Subcutaneous adipose tissue (tissue), 4 donors: ENCODE measurements around the gene ZFYVE19. TPM values are rescaled to one million over a fixed set of nuclear protein-coding genes. Genes with fewer than 3 reads are reported as not detected.

Experiments used
- total RNA-seq, 4 donors: library from RNA; depleted of rRNA; stranded (reverse); fragments of >200 nt; gene quantifications; one replicate each; pipeline ENCODE4 v1.1.0, GENCODE V29; 2016
- TF ChIP-seq, protein P1 (sequence below): fragments of 450-650 bp; IDR thresholded peaks from one replicate; pipeline ENCODE4 v1.5.1; 2016; ENCODE audit warnings: low read depth, mild to moderate bottlenecking, control low read depth, antibody characterized with exemption, moderate library complexity

Gene ZFYVE19
- total RNA-seq, 4 donors from 2014 or later, result 16.1 to 25.5 (median 19.3) TPM

DNA sequence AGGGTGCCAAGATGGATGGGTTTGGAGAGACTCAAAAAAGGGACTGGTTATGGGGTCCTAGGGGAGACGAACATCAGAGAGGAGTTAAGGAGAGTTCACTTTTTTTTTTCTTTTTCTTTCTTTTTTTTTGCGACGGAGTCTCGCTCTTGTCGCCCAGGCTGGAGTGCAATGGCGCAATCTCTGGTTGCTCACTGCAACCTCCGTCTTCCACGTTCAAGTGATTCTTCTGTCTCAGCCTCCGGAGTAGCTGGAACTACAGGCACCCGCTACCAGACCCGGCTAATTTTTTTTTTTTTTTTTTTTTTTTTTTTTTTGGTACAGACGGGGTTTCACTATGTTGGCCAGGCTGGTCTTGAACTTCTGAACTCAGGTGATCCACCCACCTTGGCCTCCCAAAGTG is 38.1 kb downstream of the ZFYVE19 start:
- TF ChIP-seq, protein P1, sequence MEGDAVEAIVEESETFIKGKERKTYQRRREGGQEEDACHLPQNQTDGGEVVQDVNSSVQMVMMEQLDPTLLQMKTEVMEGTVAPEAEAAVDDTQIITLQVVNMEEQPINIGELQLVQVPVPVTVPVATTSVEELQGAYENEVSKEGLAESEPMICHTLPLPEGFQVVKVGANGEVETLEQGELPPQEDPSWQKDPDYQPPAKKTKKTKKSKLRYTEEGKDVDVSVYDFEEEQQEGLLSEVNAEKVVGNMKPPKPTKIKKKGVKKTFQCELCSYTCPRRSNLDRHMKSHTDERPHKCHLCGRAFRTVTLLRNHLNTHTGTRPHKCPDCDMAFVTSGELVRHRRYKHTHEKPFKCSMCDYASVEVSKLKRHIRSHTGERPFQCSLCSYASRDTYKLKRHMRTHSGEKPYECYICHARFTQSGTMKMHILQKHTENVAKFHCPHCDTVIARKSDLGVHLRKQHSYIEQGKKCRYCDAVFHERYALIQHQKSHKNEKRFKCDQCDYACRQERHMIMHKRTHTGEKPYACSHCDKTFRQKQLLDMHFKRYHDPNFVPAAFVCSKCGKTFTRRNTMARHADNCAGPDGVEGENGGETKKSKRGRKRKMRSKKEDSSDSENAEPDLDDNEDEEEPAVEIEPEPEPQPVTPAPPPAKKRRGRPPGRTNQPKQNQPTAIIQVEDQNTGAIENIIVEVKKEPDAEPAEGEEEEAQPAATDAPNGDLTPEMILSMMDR, result no peak

DNA sequence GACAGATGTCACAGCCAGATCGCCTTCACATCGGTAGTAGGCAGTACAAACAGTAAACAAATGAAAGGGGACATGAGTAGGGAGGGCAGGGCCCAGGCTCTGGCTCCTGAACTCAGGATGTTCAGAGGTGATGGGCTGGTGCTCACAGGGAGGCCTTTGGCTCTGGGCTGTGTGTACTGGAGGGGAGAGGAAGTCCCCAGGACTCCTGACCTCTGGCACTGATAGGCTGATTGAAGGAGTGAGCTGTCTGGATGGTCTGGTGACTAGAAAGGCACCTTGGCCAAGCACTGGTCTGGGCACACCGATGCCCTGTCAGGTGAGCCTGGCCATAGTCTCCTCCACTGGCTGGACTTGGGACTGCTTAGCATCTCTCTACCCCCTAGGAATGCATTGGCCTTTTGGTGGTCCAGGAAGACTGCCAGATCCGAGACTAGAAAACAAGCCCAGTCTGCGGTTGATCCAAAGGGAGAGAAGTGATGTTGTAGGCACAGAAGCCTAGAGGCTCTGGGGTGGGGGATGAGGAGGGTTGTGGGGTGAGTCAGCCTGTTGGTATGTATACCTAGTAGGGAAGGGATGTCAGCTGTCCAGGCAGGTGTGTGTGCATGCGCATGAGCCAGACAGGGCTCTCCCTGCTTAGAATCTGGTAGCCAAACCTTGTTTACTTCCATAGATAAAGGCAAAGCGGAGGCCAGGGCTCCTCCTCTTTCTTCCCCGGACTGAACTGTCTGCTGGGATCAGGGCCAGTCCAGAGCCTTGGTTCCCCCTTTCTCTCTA is 38.8 kb downstream of the ZFYVE19 start:
- TF ChIP-seq, protein P1, result no peak

- TF ChIP-seq, protein P1, result no peak
These were observed 39.9 kb downstream of the ZFYVE19 start for GRCh38 chr15:40846841-40847222.

DNA sequence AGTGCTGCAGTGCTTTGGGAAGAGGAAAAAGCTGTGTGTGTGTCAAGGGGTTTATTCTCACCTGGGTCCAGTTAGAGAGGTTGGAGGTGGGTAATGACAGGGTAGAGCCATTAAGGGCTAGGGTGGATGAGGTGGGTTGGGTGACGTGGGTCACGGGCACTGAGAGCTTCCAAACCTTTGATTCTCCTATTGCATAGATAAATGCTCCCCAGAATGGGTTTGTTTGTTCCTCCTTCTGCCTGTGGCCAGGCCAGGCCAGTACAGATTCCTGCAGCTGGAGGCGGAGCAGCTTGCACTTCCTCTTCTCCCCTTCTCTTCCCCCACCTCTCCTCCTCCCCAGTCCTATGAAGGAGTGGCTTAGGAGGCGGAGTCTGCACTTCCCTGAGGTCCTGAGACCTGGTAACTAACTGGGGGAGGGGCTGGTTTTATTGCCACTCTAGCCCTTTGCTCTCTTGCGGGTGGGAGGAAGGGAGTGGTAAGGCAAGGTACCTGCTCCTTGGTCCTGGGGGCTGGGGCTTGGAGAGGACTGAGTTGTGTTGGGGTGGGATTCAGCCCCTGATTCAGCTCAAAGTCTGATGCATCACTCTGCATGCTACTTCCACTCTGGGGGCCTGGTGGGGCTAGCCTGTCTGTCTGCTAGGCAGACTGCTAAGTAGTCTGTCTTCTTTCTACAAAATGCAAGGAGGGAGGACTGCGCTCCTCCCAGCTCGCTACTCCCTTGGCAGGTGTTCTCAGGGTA is 40.5 kb downstream of the ZFYVE19 start:
- TF ChIP-seq, protein P1, result no peak

DNA sequence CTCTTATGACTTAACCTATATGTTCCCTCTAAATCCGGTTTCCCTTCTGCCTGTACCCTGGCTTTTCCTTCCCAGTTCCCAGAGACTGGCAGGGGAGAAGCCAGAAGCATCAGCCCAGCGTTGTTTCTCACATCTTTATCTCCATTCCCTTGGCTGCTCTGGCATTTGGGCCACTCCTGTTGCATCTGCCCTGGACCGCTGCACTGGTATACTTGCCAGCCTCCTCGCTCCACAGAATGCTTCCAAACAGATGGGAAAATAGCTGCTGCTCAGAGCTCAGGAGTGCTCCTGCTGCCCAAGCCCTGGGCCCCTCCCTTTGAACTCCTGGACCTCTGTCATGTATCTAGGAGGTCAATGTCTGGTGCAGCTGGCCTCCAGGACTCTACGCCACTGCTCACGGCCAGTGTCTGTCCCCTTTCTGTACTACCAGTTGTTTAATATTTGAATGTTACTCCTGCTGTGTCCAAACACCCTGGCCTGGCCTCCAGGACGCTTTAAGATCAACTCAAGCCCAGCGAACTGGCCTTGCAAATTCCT is 43.8 kb downstream of the ZFYVE19 start:
- TF ChIP-seq, protein P1, result no peak

DNA sequence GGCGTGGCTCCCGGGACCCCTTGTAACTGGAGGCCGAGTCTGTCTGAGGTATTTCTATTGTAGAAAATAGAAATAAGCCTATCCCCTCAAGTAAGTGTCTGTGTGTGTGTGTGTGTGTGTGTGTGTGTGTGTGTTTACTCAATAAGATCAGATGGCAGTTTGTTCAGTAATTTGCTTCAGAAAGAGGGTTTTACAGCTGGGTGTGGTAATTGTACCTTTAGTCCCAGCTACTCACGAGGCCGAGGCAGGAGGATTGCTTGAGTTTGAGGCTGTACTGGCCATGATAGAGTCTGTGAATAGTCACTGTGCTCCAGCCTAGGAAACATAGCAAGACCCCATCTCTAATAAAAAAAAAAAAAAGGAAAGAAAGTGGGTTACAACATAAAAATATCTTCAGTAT is 45.6 kb downstream of the ZFYVE19 start:
- TF ChIP-seq, protein P1, result no peak

GRCh38 chr15:40853241-40853890 is 46.5 kb downstream of the ZFYVE19 start:
- TF ChIP-seq, protein P1, result no peak
